NCI-H1694 treated with DMSO at 0.1 percent for 48 hours (cell line): ENCODE results near the gene DDX31.

Experiments
- DNase-seq: peaks from one replicate; lab custom pipeline; 2025; lab: John Stamatoyannopoulos, UW

DDX31 gene

DNA sequence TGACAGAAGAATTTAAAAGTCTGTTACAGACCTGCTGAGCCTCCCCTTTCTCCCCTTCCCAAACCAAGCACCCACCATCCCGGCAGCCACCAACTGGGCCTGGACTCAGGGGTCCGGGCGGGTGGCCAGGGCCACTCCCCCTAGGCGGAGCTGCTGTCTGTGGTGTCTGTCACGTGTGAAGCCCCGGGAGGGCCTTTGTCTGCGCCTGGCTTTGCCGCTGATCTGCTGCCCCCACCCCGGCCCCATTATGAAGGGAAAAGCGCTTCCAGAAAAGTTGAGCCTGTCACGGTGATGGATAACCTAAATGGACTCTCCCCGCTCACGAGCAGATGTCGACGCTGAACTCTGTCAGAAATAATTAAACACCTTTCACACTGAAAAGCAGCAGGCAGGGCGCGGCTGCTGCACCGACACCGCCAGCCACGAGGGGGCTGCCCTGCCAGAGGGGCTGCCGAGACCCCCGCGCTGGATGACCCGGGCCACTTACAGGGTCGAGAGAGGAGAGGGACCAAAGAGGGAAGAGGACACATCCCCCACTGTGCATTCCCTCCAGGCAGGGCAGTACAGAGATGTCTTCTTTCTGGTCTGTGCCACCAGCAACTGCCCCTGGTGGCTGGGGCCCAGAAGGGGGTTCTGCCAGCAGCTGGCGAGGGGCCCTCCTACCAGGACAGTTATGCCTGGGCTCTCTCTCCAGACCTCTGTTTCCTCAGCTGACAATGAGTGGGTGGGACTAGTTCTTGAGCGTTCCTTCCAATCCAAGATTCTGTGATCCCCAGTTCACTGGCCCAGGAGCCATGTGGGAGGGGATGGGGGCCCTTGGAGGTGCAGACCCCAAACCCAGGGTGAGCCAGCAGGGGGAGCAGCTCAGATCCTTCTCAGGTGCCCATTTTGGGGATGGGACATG lies 123.4 kb downstream of the DDX31 start:
- DNase-seq: peak; percentile 87

GRCh38 chr9:132545578-132545977 lies 124.2 kb downstream of the DDX31 start:
- no peak for DNase-seq

DNA sequence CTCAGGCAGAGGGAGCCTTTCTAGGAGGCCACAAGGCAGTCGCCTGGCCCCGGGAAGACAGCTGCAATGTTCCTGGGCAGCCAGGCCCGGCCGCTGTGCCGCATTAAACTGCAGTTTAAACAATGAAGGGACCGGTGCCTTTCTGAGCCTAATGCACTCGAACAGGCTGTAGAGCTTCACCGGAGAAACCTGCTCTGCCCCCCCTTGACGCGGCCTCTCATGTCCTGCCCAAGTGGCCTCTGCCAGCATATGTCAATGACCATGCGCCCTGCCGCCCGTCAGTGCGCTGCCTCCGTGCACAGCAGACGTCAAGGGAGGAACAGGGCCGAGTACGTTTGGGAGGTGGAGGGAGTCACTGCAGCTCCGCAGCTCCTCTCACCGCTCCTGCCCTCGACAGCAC lies 125.8 kb downstream of the DDX31 start:
- no peak for DNase-seq

GRCh38 chr9:132543251-132543650 lies 126.5 kb downstream of the DDX31 start:
- no peak for DNase-seq
